HG03135 (cell line): ENCODE results near the gene MLST8.
"Not testable (repeated sequence)": the region's sequence is repeated elsewhere in the genome, so short reads cannot be mapped to it uniquely, and the experiment has no call there.

Source experiments
- ATAC-seq: cut with Tn5 transposase; IDR thresholded peaks from one replicate; pipeline ENCODE4 v1.9.1; 2021; ENCODE audit warnings: mild to moderate bottlenecking, moderate library complexity; ENCODE audit not compliant: unreplicated experiment

MLST8 gene

DNA sequence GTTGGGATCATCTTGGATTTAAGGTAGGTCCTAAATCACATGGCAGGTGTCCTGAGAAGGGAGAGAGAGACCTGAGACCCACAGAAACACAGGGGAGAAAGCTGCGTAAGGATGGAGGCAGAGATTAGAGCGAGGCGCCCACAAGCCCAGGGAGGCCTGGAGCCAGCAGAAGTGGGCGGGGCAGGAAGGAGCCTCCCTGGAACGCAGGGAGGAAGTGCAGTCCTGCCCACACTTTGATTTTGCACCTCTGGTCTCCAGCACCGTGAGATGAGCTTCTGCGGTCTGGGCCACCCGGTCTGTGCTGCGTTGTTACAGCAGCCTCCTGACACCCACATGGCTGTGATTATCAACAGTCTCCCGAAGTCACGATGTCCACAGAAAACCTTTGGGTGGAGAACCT is 37.3 kb downstream of the MLST8 start:
- ATAC-seq = no peak

DNA sequence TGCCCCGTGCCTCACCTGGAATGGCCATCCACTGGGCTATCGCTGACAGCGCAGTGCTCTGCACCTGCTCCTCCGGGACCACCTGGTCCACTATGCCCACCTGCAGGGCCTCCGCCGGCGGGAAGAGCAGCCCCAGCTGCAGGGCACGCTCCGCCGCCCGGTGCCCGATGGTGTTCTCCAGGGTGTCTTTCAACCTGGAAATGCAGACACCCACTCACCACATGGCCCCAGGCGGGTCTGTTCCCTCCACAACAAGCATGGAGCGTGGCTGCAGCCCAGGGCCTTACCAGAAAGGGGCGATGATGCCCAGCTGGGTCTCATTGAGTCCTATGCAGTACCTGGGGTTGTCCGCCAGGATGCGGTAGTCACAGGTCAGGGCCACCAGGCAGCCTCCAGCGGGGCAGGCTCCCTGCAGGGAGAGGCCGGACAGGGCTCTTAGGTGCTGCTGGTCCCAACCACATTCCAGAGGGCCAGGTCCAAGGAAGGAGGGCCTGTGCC is 37.8 kb downstream of the MLST8 start:
- ATAC-seq = no peak

DNA sequence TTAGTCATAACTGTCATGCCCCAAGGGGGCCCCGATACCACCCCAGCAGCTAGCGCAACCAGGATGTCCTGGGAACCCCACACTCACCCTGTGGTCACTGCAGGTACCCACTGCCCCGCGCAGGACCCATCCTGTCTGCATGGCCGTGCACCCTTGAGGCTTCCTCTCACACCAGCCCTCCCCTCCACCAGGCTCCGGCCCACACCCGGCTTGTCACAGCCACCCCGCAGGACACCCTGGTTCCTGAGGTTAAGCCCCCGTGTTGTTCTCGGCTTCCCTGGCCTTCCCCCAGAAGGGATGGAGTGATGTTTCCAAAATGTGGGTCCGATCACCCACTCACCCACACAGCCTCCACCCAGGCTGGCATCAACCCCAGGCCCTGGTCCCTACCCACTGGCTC is 38.5 kb downstream of the MLST8 start:
- no peak for ATAC-seq

DNA sequence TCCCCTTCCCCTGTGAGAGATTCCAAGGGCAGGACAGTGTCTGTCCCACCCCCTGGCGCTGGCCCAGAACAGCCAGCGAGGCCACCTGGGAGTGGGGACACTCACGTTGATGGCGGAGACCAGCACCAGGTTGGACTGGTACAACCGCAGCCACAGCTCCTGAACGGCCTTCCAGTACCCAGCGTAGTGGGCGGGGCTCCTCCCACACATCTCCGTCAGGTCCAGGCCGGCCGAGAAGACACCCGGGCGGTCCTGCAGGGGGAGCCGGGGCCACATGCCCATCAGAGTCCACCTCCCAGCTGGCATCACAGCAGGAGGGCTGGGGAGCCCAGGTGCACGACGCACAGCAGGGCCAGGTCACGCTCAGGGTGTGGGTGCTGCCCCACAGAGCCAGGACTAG is 39.0 kb downstream of the MLST8 start:
- ATAC-seq = no peak

DNA sequence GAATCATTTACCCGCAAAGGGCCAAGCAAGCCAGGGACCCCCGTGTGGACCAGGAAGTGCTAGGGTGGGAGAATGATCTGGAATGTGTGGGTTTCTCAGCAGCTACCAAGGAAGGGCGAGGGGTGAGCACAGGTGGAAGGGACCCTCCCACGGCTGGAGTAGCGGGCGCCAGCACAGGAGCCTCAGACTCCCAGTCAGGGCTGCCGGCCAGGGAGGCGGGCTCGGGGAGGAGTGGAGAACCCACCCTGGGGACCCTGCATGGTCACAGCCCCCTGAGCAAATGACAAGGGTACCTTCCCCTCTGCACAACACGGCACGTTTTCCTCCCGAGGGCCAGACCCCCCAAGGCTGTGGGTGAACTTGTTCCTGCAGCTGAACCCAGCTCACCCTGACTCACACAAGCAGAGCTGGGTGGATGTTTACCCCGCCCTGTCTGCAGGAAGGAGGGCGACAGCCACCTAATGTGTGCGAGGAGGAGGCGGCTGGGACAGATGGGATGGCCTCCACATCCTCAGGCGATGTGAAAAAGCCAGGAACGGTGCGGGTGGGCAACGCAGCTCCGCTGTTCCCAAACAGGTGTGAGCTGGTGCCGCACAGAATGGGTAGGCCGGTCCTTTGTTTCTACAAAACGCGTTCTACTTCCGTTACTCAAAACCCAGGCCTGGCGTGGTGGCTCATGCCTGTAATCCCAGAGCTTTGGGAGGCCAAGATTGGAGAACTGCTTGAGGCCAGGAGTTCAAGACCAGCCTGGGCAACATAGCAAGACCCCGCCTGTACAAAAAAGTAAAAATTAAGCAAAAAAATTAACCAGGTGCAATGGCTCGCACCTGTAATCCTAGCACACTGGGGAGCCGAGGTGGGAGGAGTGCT is 39.9 kb downstream of the MLST8 start:
- no peak for ATAC-seq

DNA sequence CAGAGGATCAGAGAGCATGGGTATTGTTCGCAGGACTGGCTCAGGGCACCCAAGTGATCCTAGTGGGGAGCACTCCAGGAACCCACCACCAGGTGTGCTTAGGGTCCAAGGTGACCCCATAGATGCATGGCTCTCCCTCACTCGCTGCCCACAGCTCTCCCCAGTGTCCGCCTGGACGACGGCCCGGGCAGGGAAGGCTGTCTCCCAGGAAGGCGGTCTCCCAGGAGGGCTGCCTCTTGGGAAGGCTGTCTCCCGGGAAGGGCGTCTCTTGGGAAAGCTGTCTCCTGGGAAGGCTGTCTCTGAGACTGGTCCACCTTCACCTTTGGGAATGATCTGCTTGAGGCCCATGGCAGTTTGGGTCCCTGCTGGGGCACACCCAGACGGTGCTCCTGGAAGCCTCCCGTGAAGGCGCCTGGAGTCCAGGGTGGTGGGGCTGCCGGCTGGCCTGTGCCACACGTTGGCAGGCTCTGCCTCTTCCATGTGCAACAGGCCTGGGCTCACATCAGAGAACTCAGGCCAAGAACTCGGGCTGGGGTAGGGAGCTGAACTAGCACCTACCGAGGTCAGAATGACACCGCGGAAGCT is 41.1 kb downstream of the MLST8 start:
- no peak for ATAC-seq

DNA sequence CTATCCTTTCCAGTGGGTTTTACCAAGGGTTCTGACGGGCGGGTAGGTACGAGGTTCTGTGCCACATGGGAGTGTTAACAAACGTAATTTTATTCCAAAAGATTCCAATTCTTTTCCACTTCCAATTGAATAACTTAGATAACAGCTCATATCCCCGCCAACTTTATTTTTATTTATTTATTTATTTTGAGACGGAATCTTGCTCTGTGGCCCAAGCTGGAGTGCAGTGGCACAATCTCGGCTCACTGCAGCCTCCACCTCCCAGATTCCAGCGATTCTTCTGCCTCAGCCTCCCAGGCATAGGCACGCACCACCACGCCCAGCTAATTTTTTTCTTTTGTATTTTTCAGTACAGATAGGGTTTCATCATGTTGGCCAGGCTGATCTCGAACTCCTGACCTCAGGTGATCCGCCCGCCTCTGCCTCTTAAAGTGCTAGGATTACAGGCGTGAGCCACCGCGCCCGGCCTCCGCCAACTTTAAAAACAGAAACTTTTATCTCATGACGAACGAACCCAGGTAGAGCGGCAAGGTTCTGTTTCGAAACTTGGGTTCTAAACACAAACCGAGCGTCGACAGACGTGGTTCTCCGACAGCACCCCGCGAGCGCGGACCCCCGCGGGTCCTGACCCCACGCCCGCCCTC is 45.5 kb downstream of the MLST8 start:
- ATAC-seq = no peak

DNA sequence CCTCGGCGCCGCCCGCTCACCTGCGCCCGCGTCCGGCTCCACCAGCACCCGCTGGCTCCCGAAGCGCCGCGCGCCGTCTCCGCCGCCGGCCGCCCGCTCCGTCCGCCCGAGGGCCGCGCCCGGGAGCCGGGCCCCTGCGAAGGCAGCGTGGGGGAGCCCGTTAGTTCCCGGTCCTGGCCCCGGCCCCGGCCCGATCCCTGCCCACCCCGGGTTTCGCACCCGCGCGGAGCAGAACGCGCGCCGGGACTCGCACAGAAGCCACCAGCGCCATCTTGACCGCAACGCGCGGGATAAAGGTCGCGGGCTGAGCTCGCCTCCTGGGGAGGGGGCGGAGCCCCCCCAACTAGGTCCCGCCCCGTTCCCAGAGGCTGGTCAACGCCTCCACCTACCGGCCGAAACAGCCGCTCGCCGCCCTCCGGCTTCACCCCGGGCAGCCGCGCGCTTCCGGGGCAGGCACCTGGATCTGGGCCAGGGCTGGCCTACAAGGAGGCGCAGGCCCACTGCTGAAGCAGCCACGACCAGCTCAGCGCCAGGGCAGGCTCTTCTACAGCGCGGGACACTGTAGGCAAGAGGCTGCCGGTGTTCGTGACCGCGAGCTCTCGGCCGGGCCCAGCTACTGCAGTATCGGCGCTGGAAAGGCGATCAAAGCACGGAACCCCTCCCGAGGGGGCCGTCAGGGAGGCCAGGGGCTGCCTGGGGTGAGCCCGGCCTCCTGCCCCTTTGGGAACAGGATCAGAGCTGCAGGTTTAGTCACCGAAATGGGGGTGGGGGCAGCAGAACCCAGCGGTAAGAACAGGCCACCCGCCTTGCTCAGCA is 46.2 kb downstream of the MLST8 start, which contains the start of gene ECI1:
Gene ECI1, minus strand, starts transcription at position 292 of the 816 bp plus-strand sequence. Its CDS starts 21 bp downstream, at position 271.
- peak; percentile 82 for ATAC-seq

DNA sequence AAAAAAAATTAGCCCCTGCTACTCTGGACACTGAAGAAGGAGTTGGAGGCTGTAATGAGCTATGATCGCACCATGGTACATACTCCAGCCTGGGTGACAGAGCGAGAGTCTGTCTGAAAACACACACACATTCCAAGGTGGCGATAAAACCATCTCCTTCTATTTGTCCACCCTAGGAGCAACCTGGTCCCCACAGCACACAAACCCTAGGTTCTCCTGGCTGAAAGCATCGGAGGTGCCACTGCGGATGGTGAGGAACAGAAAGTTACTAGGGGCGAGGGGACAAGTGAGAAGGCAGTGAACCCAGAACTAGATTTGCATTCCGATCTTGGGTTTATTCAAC is 47.5 kb downstream of the MLST8 start:
- ATAC-seq = no peak

DNA sequence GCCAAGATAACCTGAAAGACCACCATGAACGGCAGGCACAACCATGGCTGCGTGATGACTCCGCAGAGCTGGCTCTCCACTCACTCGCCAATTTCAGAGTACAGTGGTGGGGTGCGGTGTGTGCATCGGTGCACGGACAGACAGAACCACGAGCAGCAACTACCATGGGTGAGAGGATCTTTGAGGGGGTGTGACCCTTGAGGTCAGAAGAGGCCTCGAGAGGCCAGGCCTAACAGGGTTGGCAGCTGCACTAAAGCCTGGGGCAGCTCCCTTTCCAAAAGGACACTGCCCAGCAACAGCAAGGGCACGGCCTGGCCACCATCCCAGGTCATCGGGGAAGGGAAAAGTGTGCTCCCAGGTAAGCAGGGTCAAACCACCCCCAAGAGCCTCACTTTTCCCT is 48.0 kb downstream of the MLST8 start:
- no peak for ATAC-seq

DNA sequence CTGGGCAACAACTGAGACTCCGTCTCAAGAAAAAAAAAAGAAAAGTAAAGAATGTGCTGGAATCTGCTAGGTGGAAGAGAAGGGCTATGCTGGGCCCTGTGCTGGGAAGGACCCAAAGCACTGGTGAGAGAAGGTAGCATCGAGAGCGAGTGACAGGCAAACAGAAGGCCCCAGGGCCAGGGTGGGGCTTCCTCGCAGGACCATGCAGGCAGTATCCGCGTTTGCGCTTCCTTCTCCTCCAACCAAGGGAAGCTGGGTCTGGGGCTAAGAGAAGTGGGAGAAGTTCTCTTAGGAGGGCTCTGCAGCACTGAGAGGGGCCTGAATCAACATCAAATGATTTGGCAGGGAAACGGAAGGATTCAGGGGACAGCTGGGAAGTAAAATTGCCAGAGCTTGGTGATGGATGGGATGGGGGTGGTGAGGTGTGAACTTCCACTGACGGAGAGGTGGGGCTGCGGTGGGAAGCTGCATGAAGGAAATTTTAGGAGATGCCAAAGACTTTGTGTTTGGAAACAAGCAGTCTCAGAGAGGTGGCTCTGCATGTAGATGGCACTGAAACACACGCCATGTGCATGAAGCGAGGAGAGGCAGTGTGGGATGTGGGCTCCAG is 51.4 kb downstream of the MLST8 start:
- ATAC-seq = no peak

DNA sequence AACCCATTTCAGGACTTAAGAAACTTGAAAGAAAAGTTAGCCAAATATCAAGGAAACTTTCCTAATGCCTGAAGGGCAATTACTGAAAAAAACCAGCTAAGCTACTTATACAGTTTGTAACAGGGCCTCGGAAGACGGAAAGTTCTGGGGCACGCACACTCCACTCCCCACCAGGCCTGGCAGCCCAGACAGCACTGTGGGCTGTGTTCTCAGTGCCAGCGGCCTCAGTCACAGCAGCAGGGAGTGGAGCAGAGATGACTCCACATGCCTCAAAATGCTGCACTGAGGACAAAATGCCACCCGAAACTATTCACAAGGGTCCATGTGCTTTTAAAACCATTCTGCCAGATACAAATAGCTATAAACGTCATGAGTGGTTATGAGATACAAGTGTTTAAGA is 52.5 kb downstream of the MLST8 start:
- no peak for ATAC-seq

DNA sequence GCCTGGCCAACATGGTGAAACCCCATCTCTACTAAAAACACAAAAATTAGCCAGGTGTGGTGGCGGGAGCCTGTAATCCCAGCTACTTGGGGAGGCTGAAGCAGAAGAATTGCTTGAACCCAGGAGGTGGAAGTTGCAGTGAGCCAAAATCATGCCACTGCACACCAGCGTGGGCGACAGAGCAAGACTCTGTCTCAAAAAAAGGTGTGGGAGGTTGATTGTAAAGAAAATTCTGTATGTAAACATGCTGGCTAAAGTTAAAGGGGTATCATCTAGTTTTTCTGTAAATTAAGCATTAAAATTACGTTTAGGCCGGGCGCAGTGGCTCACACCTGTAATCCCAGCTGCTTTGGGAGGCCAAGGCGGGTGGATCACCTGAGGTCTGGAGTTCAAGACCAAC is 53.3 kb downstream of the MLST8 start:
- ATAC-seq = not testable (repeated sequence)
